NCI-H526 treated with DMSO at 0.1 percent for 48 hours (cell line): Measurements from ENCODE around the gene VMO1.

Source experiments
- DNase-seq: peaks from one replicate; lab custom pipeline; 2025; lab: John Stamatoyannopoulos, UW

The VMO1 gene

GRCh38 chr17:4764595-4764994 is 21.6 kb downstream of the VMO1 start:
- DNase-seq = no peak

DNA sequence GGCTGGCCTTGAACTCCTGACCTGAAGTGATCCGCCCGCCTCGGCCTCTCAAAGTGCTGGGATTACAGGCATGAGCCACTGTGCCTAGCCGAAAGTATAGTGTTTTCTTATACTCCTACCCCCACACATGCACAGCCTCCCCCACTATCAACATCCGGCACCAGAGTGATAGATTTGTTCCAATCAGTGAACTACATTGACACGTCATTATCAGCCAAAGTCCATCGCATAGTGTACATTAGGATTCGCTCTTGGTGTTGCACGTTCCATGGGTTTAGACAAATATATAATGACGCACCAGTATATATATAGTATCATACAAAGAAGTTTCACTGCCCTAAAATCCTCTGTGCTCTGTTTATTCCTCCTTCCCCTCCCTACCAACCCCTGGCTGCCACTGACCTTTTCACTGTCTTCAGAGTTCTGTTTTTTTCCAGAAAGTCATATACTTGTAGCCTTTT is 26.4 kb downstream of the VMO1 start:
- no peak for DNase-seq

GRCh38 chr17:4753392-4753791 is 32.8 kb downstream of the VMO1 start:
- DNase-seq = no peak

DNA sequence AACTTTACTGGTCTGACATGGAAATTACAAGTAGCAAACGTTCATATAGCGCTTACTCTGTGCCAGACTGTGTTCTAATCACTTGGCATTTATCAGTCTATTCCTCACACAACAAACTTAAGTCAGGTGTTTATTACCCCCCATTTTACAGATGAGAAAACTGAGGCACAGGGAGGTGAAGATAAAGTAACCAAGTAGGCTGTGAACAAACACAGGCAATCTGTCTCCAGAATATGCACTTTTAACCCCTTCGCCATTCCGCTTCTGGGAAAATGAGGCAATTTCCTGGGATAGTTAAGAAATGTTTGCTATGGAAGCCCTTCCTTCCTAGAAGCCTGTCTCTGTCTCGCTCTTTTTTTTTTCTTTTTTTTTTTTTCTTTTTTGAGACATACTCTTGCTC is 34.2 kb downstream of the VMO1 start:
- DNase-seq = no peak

DNA sequence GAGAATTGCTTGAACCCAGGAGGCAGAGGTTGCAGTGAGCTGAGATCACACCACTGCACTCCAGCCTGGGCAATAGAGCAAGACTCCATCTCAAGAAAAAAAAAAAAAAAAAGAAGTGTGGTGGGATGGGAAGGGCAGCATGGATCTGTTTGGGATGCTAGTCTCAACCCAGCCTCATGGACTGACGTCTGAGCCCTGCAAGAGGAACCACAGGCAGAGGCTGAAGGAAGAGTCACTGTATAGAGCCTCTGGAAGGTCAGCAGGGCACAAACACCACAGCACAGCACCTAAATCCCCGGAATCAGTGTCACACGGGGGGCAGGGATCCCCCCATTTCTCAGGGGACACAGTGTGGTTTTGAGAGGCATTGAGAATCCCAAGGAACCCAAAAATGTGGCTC is 35.6 kb downstream of the VMO1 start:
- DNase-seq = no peak

DNA sequence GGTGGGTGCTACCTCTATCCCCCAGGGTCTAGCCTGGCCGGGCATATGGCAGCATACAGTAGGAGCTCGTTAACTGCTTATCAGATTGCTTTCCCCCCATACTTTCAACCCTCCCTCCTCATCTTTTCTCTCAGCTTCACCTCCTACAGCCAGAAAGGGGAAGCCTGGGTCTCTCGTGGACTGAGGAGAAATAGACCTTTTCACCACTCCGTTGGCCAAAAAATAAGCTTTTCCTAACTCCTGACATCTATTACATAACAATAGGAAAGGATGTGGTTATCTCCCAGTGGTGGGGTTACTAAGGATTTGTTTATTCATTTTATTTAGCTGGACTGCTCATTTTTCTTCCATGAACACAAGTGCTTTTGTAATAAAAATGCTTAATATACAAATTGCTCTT is 37.5 kb downstream of the VMO1 start:
- DNase-seq = no peak

- no peak for DNase-seq
These were observed 38.3 kb downstream of the VMO1 start for GRCh38 chr17:4747847-4748246.

GRCh38 chr17:4744999-4745969 is 40.9 kb downstream of the VMO1 start:
- no peak for DNase-seq

GRCh38 chr17:4743898-4744297 is 42.3 kb downstream of the VMO1 start:
- no peak for DNase-seq

- DNase-seq = no peak
These were observed 42.9 kb downstream of the VMO1 start for GRCh38 chr17:4743216-4743615.

DNA sequence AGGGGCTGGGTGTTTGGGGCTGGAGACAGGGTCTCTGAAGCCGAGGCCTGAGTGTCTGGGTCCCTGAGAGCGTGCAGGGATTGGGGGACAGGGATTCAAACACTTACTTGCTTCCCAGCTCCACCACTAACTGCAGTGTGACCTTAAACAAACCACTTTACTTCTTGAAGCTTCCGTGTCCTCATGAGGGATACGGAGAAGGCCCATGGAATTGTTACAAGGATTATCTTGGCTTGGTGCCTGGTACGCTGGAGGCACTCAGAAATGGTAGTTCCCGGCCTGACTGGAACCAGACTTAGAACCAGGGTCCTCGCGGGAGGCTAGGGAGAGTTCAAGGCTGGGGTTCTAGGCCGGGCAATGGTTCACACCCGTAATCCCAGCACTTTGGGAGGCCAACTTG is 43.5 kb downstream of the VMO1 start:
- DNase-seq = no peak

DNA sequence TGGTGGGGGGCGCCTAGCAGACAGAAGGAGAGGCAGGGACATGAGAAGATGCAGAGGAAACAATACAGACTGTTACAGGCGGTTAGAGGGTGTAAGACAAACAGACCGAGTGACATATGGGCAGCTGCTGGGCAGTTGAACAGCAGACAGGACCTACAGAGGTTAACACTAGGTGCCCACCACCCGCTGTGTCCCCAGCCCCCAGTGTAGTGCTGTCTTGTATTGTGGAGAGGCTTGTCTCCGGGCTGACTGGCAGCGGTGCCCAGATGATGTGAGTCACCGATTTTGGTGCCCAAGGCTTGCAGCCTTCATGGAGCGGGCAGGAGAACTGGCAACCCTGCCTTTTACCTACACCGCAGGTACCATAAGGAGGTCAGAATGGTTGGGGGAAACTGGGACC is 44.0 kb downstream of the VMO1 start:
- DNase-seq = no peak

GRCh38 chr17:4741544-4741943 is 44.6 kb downstream of the VMO1 start:
- no peak for DNase-seq

DNA sequence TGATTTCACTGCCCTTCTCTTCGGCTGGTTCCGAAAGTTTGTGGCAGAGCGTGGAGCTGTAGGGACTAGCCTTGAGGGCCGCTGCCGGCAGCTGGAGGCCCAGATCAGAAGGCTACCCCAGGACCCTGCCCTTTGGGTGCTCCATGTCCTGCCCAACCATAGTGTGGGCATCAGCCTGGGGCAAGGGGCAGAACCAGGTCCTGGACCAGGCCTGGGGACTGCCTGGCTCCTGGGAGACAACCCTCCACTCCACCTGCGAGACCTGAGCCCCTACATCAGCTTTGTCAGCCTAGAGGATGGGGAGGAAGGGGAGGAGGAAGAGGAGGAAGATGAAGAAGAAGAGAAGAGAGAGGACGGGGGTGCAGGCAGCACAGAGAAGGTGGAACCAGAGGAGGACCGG is 45.6 kb downstream of the VMO1 start:
- DNase-seq = no peak

GRCh38 chr17:4740025-4740351 is 46.2 kb downstream of the VMO1 start:
- DNase-seq = no peak

- no peak for DNase-seq
These were observed 46.8 kb downstream of the VMO1 start, which contains the start of the genes CXCL16 and ZMYND15 for GRCh38 chr17:4739122-4740024. TSS of gene CXCL16 (minus strand) at chr17:4739928. CDS start at chr17:4739339, 589 bp downstream. TSS of gene ZMYND15 (plus strand) at chr17:4739833. CDS start at chr17:4740549, 716 bp downstream.

DNA sequence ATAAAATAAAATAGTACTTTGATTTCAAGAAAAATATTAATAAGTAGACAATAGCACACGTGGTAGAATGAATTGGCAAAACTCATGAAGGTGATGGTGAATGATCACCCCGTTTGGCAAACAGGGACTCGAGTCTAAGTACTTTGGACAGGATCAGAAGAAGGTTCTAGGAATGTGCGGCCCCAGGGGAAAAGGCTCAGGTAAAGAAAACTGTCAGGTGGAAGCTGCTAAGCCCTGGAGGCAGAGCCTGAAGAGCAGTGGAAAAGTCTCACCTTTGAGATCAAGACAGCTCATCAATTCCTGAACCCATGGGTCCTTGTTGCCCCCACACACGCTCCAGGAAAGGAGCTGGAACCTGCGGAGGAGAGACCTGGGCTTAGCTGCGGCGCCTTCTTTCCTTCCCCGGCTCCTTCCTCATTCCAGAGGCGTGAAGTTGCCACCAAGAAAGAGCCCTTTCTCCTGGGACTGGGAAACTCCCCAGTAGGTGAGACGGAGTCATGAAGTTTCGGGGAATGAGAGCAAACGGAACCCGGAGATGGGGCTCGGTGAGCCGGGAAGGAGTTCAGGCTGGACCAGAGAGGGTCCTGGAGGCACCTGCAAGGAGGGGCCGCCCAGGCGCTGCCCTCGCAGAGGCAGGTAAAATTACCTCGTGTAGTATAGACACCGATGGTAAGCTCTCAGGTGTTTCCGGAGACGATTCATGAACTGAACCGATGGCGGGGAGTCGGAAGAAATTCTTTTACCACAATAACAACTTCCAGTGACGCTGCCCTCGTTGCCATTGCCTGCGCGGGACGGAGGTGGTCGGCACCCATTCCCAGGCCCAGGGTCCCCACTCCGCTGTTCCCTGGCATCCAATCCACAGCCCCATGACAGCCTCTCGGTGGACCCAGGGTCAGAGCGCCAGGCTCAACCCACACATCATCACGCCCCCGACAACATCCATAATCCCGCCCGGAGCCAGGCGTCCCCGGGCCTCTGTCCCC is 47.7 kb downstream of the VMO1 start:
- no peak for DNase-seq

DNA sequence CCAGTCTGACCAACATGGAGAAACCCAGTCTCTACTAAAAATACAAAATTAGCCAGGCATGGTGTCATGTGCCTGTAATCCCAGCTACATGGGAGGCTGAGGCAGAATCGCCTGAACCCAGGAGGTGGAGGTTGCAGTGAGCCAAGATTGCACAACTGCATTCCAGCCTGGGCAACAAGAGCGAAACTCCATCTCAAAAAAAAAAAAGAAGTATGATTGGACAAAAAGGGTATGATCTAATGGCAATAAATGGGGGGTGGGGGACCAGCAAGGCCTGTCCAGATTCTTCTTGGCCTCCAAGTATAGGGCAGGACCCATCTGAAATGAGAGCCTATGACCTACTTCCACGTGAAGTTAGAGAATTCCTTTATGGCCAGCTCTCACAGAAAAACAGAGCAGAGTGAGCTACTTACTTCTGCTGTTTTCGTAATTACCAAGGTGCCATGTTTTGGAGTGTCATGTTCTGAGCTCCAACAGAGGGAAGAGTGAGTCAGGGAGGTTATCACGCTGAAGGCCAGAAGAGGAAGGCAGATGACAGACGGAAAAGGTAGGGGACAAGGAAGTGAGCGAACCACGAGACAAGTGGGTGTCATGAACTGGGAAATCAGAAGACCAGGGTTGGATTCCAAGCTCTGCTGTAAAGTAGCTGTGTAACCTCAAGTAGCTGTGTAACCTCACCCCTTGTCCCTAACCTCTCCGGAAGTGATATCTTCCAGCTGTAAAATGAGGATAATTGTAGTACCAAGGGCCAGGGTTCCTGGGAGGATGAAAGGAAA is 50.1 kb downstream of the VMO1 start:
- no peak for DNase-seq
